SK-N-SH treated with all-trans-retinoic acid at 6 μM for 48 hours (cell line): ENCODE measurements around the gene ALG12.

Experiments
- ATAC-seq: fragments of 200-7000 bp; cut with Tn5 transposase; 3 replicates; pipeline ENCODE4 v1.9.1; 2020; ENCODE audit warnings: mild to moderate bottlenecking, moderate library complexity
- ARNTL ChIP-seq: fragments of 450-650 bp; formaldehyde crosslinking; IDR thresholded peaks from 2 replicates; pipeline ENCODE4 v1.5.0; 2020; ENCODE audit warnings: low read depth, mild to moderate bottlenecking, moderate library complexity, borderline replicate concordance
- BACH2 ChIP-seq: fragments of 250-450 bp; sonication (Bioruptor Pico); IDR thresholded peaks from 2 replicates; pipeline ENCODE4 v1.9.0; 2021; ENCODE audit warnings: mild to moderate bottlenecking, borderline replicate concordance
- CSDC2 ChIP-seq: fragments of 250-450 bp; sonication (Bioruptor Pico); IDR thresholded peaks from 2 replicates; pipeline ENCODE4 v1.5.0; 2020; ENCODE audit warnings: mild to moderate bottlenecking, moderate library complexity
- ESRRG ChIP-seq: fragments of 250-450 bp; sonication (Bioruptor Pico); IDR thresholded peaks from 2 replicates; pipeline ENCODE4 v1.6.1; 2021; ENCODE audit warnings: mild to moderate bottlenecking
- GLIS3 ChIP-seq: fragments of 250-450 bp; sonication (Bioruptor Pico); IDR thresholded peaks from 2 replicates; pipeline ENCODE4 v1.5.0; 2020; ENCODE audit warnings: mild to moderate bottlenecking, moderate library complexity
- OSR1 ChIP-seq: fragments of 250-450 bp; sonication (Bioruptor Pico); IDR thresholded peaks from 2 replicates; pipeline ENCODE4 v1.8.0; 2022; ENCODE audit warnings: moderate library complexity, mild to moderate bottlenecking, inconsistent platforms
- PATZ1 ChIP-seq: fragments of 250-450 bp; sonication (Bioruptor Pico); IDR thresholded peaks from 2 replicates; pipeline ENCODE4 v1.8.0; 2020; ENCODE audit warnings: mild to moderate bottlenecking, moderate library complexity, borderline replicate concordance
- POU6F1 ChIP-seq: fragments of 250-450 bp; sonication (Bioruptor Pico); IDR thresholded peaks from 2 replicates; pipeline ENCODE4 v1.8.0; 2021; ENCODE audit warnings: low read depth, mild to moderate bottlenecking, moderate library complexity, borderline replicate concordance
- PPARA ChIP-seq: fragments of 250-450 bp; sonication (Bioruptor Pico); IDR thresholded peaks from 2 replicates; pipeline ENCODE4 v1.5.0; 2020; ENCODE audit warnings: mild to moderate bottlenecking, borderline replicate concordance
- SNAI2 ChIP-seq: fragments of 250-450 bp; sonication (Bioruptor Pico); IDR thresholded peaks from 2 replicates; pipeline ENCODE4 v1.5.0; 2020; ENCODE audit warnings: mild to moderate bottlenecking, moderate library complexity
- TCF4 ChIP-seq: fragments of 250-450 bp; sonication (Bioruptor Pico); IDR thresholded peaks from 2 replicates; pipeline ENCODE4 v1.8.0; 2021; ENCODE audit warnings: mild to moderate bottlenecking, moderate library complexity, borderline replicate concordance
- TOX ChIP-seq: fragments of 250-450 bp; sonication (Bioruptor Pico); IDR thresholded peaks from 2 replicates; pipeline ENCODE4 v1.8.0; 2021; ENCODE audit warnings: mild to moderate bottlenecking, moderate library complexity, borderline replicate concordance
- TSHZ2 ChIP-seq: fragments of 250-450 bp; sonication (Bioruptor Pico); IDR thresholded peaks from 2 replicates; pipeline ENCODE4 v1.5.0; 2020; ENCODE audit warnings: mild to moderate bottlenecking, moderate library complexity
- ZC3H10 ChIP-seq: fragments of 250-450 bp; sonication (Bioruptor Pico); IDR thresholded peaks from 2 replicates; pipeline ENCODE4 v1.5.1; 2021; ENCODE audit warnings: mild to moderate bottlenecking, moderate library complexity
- ZFP3 ChIP-seq: fragments of 250-450 bp; sonication (Bioruptor Pico); IDR thresholded peaks from 2 replicates; pipeline ENCODE4 v1.5.0; 2020; ENCODE audit warnings: mild to moderate bottlenecking, moderate library complexity
- ZFP30 ChIP-seq: fragments of 450-650 bp; formaldehyde crosslinking; IDR thresholded peaks from 2 replicates; pipeline ENCODE4 v1.5.0; 2022; ENCODE audit warnings: mild to moderate bottlenecking, moderate library complexity
- ZNF565 ChIP-seq: fragments of 450-650 bp; formaldehyde crosslinking; conservative IDR thresholded peaks from 2 replicates; pipeline ENCODE4 v1.5.0; 2020; ENCODE audit warnings: low read depth, mild to moderate bottlenecking, moderate library complexity
- ZNF70 ChIP-seq: fragments of 450-650 bp; formaldehyde crosslinking; IDR thresholded peaks from 2 replicates; pipeline ENCODE4 v1.5.0; 2020; ENCODE audit warnings: mild to moderate bottlenecking, moderate library complexity
- ZNF8 ChIP-seq: fragments of 450-650 bp; formaldehyde crosslinking; IDR thresholded peaks from 2 replicates; pipeline ENCODE4 v1.5.0; 2020; ENCODE audit warnings: mild to moderate bottlenecking, moderate library complexity

The ALG12 gene

GRCh38 chr22:49869845-49870712 lies 48.2 kb downstream of the ALG12 start:
- no peak for ATAC-seq
- TF ChIP-seq ZNF8 (CRISPR knock-in tag) (peak; percentile 89), SNAI2 (CRISPR knock-in tag) (no peak), BACH2 (CRISPR knock-in tag) (no peak)

- TF ChIP-seq ZNF565 (CRISPR knock-in tag) (no peak), ZNF8 (CRISPR knock-in tag) (no peak)
- no peak for ATAC-seq
These were observed 49.0 kb downstream of the ALG12 start for GRCh38 chr22:49869086-49869830.

- no peak for ATAC-seq
These were observed 50.7 kb downstream of the ALG12 start for GRCh38 chr22:49867303-49868265.

GRCh38 chr22:49866646-49867045 lies 51.6 kb downstream of the ALG12 start:
- TF ChIP-seq OSR1 (CRISPR knock-in tag) (no peak), TOX (CRISPR knock-in tag) (no peak), ARNTL (CRISPR knock-in tag) (no peak), POU6F1 (CRISPR knock-in tag) (no peak), ZNF565 (CRISPR knock-in tag) (no peak), TSHZ2 (no peak), PPARA (no peak), ZFP30 (CRISPR knock-in tag) (no peak), TCF4 (CRISPR knock-in tag) (no peak), ZC3H10 (CRISPR knock-in tag) (no peak), ESRRG (no peak), ZNF70 (no peak), GLIS3 (CRISPR knock-in tag) (no peak), ZFP3 (CRISPR knock-in tag) (no peak), ZNF8 (CRISPR knock-in tag) (no peak), PATZ1 (no peak)
- ATAC-seq = no peak

More at GRCh38 chr22:49867303-49868265, 50.7 kb downstream of the ALG12 start:
- TF ChIP-seq ESRRG (no peak), CSDC2 (CRISPR knock-in tag) (no peak), ZFP3 (CRISPR knock-in tag) (no peak)
